PC-9 (cell line): ENCODE measurements around the gene TRIM26.

Experiments used
- EZH2 ChIP-seq: fragments of 200-600 bp; sonication (generic); IDR thresholded peaks from 2 replicates; pipeline ENCODE4 v1.8.0; 2017; ENCODE audit warnings: antibody characterized with exemption, low read depth
- TF ChIP-seq, protein P1 (sequence below): fragments of 200-600 bp; sonication (generic); conservative IDR thresholded peaks from 2 replicates; pipeline ENCODE4 v1.6.1; 2017; ENCODE audit warnings: mixed run types, antibody characterized with exemption, mild to moderate bottlenecking, moderate library complexity

GRCh38 chr6:30213957-30214656 is 901 bp upstream of the TRIM26 start:
- TF ChIP-seq, protein P1, sequence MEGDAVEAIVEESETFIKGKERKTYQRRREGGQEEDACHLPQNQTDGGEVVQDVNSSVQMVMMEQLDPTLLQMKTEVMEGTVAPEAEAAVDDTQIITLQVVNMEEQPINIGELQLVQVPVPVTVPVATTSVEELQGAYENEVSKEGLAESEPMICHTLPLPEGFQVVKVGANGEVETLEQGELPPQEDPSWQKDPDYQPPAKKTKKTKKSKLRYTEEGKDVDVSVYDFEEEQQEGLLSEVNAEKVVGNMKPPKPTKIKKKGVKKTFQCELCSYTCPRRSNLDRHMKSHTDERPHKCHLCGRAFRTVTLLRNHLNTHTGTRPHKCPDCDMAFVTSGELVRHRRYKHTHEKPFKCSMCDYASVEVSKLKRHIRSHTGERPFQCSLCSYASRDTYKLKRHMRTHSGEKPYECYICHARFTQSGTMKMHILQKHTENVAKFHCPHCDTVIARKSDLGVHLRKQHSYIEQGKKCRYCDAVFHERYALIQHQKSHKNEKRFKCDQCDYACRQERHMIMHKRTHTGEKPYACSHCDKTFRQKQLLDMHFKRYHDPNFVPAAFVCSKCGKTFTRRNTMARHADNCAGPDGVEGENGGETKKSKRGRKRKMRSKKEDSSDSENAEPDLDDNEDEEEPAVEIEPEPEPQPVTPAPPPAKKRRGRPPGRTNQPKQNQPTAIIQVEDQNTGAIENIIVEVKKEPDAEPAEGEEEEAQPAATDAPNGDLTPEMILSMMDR, result no peak
- TF ChIP-seq EZH2, result no peak
